ENCODE measurements around the gene DCBLD2. TPM values are rescaled to one million over a fixed set of nuclear protein-coding genes. Genes with fewer than 3 reads are reported as not detected.

Gene DCBLD2
- total and polyA plus RNA-seq, 2 donors (not counting 3 experiments of a cell fraction or from before 2014, with no cell fraction given) = 28.7 to 77.3 TPM

DNA sequence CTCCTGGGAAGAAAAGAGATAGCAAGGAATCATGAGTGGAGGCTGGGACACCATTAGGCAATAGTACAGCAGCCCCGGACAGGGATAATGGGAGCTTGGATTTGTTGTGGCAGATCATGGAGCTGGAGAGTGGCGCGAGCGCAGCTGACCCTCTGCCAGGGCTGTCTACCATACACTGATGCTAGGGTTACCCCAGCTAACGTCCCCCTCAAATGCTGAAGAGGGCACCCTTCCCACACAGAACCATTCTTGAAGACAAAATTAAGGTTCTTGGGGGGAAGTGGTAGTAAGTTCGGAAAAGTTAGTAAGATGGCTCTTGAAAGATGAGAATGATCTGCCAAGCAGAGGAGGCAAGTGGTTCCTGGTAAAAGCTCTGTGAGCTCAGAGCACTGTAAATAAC lies 77.2 kb downstream of the DCBLD2 start:
- DNase-seq (ENCODE audit: low read depth, low spot score) (no peak), FAIRE-seq (no peak)
- Histone ChIP-seq H3K36me3 (ENCODE audit: control insufficient read depth in 2 of 2, extremely low read depth in 1 of 2, insufficient read depth in 2 of 2, low read length in 2 of 2) (peaks cover 0 to 4% of the 10 kb centered on the region in 2 experiments), H3K27ac (ENCODE audit: insufficient read depth, low read depth, low read length) (no peak overlapping the region), H3K9me3 (replicated peaks; ENCODE audit: control insufficient read depth, insufficient read depth, low read length) (no peaks in the 10 kb centered on the region), H3K4me1 (ENCODE audit: control insufficient read depth, extremely low read depth, insufficient read depth, low read length) (no peaks in the 10 kb centered on the region), H3K9ac (replicated peaks; ENCODE audit: extremely low read depth, insufficient read depth, low read length) (no peak overlapping the region), H3K4me2 (ENCODE audit: insufficient read depth, low read length) (no peak overlapping the region), H3K4me3 (replicated peaks in 1 of 3; ENCODE audit: insufficient read depth in 1 of 3, low read depth in 1 of 3, low read length in 3 of 3) (no peak overlapping the region), H3K79me2 (ENCODE audit: control insufficient read depth, insufficient read depth, low read length) (peaks cover 7% of the 10 kb centered on the region), H2AFZ (ENCODE audit: low read depth, low read length) (no peak overlapping the region), H3K9me1 (replicated peaks; ENCODE audit: control insufficient read depth, extremely low read depth, insufficient read depth, low read length) (no peaks in the 10 kb centered on the region), H3K27me3 (ENCODE audit: control insufficient read depth in 2 of 2, insufficient read depth in 2 of 2, low read length in 2 of 2) (no peaks in the 10 kb centered on the region), H4K20me1 (replicated peaks; ENCODE audit: control insufficient read depth, extremely low read depth, insufficient read depth, low read length) (peaks cover 2% of the 10 kb centered on the region)
- ChIA-PET CTCF (interaction anchor here (0.9 to 5.1 kb wide), 3 partner anchors 77 to 227 kb away, joined by 3 to 34 read pairs (median 4); partner anchors contain the start of gene DCBLD2), POLR2A (no interaction called here)
- BruUV-seq (replicated peaks) = no TSS peak
- intact Hi-C loops (cut with micrococcal nuclease) (no loop called here), dilution Hi-C loops (cut with MboI; ENCODE audit: extremely low pct_ligation_motif_present, low sequenced_read_pairs) (loop anchor here (25.0 kb wide), 1 partner anchor 212 kb away; no protein-coding TSS in a partner anchor)
- TF ChIP-seq CTCF (IDR thresholded peaks at IDR 0.05; ENCODE audit: extremely low read depth in 1 of 2, insufficient read depth in 1 of 2, low read depth in 1 of 2, low read length in 2 of 2) = peak in 1 of 2 donors; percentile 14
- no peak for TF ChIP-seq GATA2 (IDR thresholded peaks at IDR 0.05; ENCODE audit: insufficient read depth, insufficient read length, low read depth, low read length)

- H4K20me1 ChIP-seq (replicated peaks; ENCODE audit: control insufficient read depth, extremely low read depth, insufficient read depth, low read length) = peaks cover 2% of the 10 kb centered on the region
- H3K79me2 ChIP-seq (ENCODE audit: control insufficient read depth, insufficient read depth, low read length) = peaks cover 4% of the 10 kb centered on the region
- DNase-seq (ENCODE audit: low read depth, low spot score) = no peak
- no peak overlapping the region for H3K4me3 ChIP-seq (replicated peaks in 1 of 3; ENCODE audit: insufficient read depth in 1 of 3, low read depth in 1 of 3, low read length in 3 of 3)
- no peaks in the 10 kb centered on the region for H3K9me1 ChIP-seq (replicated peaks; ENCODE audit: control insufficient read depth, extremely low read depth, insufficient read depth, low read length)
- H3K4me1 ChIP-seq (ENCODE audit: control insufficient read depth, extremely low read depth, insufficient read depth, low read length) = no peaks in the 10 kb centered on the region
- peaks cover 0 to 7% of the 10 kb centered on the region in 2 experiments for H3K36me3 ChIP-seq (ENCODE audit: control insufficient read depth in 2 of 2, extremely low read depth in 1 of 2, insufficient read depth in 2 of 2, low read length in 2 of 2)
- CTCF ChIA-PET = interaction anchor here (0.9 to 5.1 kb wide), 3 partner anchors 78 to 227 kb away, joined by 3 to 34 read pairs (median 4); partner anchors contain the start of gene DCBLD2
- dilution Hi-C loops (cut with MboI; ENCODE audit: extremely low pct_ligation_motif_present, low sequenced_read_pairs) (loop anchor here (25.0 kb wide), 1 partner anchor 211 kb away; no protein-coding TSS in a partner anchor), intact Hi-C loops (cut with micrococcal nuclease) (no loop called here)
- no peaks in the 10 kb centered on the region for H3K9me3 ChIP-seq (replicated peaks; ENCODE audit: control insufficient read depth, insufficient read depth, low read length)
- no peak overlapping the region for H3K27ac ChIP-seq (ENCODE audit: insufficient read depth, low read depth, low read length)
- POLR2A ChIA-PET = no interaction called here
- no TSS peak for BruUV-seq (replicated peaks)
- TF ChIP-seq MYC (IDR thresholded peaks at IDR 0.05; ENCODE audit: low read depth, low read length) (no peak), CTCF (IDR thresholded peaks at IDR 0.05; ENCODE audit: extremely low read depth in 1 of 2, insufficient read depth in 1 of 2, low read depth in 1 of 2, low read length in 2 of 2) (no peak), FOS (IDR thresholded peaks at IDR 0.05; ENCODE audit: borderline replicate concordance, insufficient read depth, low read length) (no peak), EZH2 (IDR thresholded peaks at IDR 0.05; ENCODE audit: borderline replicate concordance, low read depth, low read length, severe bottlenecking) (no peak)
- FAIRE-seq = no peak
- no peaks in the 10 kb centered on the region for H3K27me3 ChIP-seq (ENCODE audit: control insufficient read depth in 2 of 2, insufficient read depth in 2 of 2, low read length in 2 of 2)
- no peak overlapping the region for H3K4me2 ChIP-seq (ENCODE audit: insufficient read depth, low read length)
- no peak overlapping the region for H2AFZ ChIP-seq (ENCODE audit: low read depth, low read length)
- no peak overlapping the region for H3K9ac ChIP-seq (replicated peaks; ENCODE audit: extremely low read depth, insufficient read depth, low read length)
Measured at GRCh38 chr3:98823791-98824190, 77.7 kb downstream of the DCBLD2 start.
